ENCODE results near the gene THAP12.
"Not testable (repeated sequence)": the region's sequence is repeated elsewhere in the genome, so short reads cannot be mapped to it uniquely, and the experiment has no call there.

Gene THAP12

GRCh38 chr11:76327202-76327601, 53.7 kb downstream of the THAP12 start:
- no peak overlapping the region for H3K4me3 ChIP-seq (ENCODE audit: low read depth, low read length)
- TF ChIP-seq, protein P1, sequence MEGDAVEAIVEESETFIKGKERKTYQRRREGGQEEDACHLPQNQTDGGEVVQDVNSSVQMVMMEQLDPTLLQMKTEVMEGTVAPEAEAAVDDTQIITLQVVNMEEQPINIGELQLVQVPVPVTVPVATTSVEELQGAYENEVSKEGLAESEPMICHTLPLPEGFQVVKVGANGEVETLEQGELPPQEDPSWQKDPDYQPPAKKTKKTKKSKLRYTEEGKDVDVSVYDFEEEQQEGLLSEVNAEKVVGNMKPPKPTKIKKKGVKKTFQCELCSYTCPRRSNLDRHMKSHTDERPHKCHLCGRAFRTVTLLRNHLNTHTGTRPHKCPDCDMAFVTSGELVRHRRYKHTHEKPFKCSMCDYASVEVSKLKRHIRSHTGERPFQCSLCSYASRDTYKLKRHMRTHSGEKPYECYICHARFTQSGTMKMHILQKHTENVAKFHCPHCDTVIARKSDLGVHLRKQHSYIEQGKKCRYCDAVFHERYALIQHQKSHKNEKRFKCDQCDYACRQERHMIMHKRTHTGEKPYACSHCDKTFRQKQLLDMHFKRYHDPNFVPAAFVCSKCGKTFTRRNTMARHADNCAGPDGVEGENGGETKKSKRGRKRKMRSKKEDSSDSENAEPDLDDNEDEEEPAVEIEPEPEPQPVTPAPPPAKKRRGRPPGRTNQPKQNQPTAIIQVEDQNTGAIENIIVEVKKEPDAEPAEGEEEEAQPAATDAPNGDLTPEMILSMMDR (IDR thresholded peaks at IDR 0.05; ENCODE audit: low read depth, low read length) = no peak

DNA sequence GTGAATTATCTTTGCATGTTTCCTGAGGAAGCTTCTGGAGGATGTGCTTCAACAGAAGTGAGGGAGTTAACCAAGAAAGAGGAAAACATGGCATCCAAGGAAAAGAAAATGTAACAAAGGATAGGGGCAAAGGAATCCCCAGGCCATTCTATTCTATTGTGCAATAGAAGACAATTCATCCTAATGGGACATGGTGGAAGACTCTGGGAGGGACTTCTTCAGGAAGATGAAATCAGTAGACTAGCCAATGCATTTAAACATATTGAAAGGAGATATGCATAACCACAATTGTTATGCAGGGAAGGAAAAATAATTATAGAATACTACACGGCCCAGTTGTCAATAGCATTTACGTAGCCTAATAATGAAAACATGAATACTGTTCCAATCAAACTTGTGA, 55.7 kb downstream of the THAP12 start:
- H3K4me3 ChIP-seq (ENCODE audit: low read depth, low read length) = no peak overlapping the region
- TF ChIP-seq, protein P1 (IDR thresholded peaks at IDR 0.05; ENCODE audit: low read depth, low read length) = no peak

DNA sequence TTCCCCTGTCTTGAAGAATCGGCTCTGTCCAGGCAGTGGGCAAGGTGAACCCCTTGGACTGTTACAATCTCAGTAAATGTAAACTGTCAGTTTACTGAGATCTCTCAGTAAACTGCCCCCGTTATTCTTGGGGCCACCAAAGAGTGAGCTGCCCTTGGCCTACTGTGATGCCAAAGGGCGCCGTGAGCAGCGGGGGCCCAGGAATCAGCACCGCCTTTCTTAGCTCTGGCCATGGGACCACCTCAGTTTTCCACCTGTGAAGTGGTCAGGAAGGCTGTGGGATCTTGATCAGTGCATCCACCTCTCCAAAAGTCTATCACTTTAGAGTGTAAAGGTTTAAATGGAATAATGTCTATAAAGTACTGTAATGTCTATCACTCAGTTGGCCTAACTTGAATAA, 57.1 kb downstream of the THAP12 start:
- H3K4me3 ChIP-seq (ENCODE audit: low read depth, low read length) = no peak overlapping the region
- TF ChIP-seq, protein P1 (IDR thresholded peaks at IDR 0.05; ENCODE audit: low read depth, low read length) = no peak

- not testable (repeated sequence) for H3K4me3 ChIP-seq (ENCODE audit: low read depth, low read length)
Observed at GRCh38 chr11:76323375-76323774, 57.6 kb downstream of the THAP12 start.

DNA sequence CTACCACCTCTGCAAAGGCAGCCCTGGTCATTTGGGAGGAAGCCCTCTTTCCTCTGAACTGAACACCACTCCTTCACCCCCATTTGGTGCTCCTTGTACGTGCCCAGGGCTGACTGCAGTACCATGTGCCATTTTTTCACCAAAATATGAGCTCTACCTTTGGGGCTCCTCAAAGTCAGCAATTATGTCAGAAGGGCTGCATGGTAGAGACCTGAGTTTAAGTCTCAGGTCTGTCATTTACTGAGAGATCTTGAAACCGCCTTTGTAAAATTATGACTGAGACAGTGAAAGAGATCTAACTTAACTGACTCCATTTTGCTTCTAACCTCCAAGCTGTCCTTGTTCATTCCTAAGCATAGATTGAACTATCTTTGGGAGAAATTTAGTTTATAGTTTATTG, 58.0 kb downstream of the THAP12 start:
- TF ChIP-seq, protein P1 (IDR thresholded peaks at IDR 0.05; ENCODE audit: low read depth, low read length) = no peak
- no peak overlapping the region for H3K4me3 ChIP-seq (ENCODE audit: low read depth, low read length)

DNA sequence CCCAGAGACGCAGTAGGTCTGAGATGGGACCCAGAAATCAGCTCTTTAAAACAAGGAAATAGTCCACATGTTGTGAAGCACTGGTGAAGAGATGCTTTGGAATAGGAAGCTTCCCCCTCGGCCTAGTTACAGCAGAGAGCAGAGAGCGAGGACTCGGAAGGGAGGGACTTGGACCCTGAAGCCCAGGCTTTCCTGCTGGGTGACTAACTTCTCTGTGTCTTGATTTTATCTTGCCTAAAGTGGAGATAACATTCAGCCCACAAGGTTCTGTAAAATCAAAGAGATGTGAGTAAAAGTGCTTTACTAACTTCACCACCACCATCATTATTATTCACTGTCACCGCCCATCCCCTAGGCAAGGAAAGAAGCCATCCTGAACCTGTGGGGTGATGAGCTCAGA, 58.4 kb downstream of the THAP12 start:
- H3K4me3 ChIP-seq (ENCODE audit: low read depth, low read length) = no peak overlapping the region
- TF ChIP-seq, protein P1 (IDR thresholded peaks at IDR 0.05; ENCODE audit: low read depth, low read length) = no peak

DNA sequence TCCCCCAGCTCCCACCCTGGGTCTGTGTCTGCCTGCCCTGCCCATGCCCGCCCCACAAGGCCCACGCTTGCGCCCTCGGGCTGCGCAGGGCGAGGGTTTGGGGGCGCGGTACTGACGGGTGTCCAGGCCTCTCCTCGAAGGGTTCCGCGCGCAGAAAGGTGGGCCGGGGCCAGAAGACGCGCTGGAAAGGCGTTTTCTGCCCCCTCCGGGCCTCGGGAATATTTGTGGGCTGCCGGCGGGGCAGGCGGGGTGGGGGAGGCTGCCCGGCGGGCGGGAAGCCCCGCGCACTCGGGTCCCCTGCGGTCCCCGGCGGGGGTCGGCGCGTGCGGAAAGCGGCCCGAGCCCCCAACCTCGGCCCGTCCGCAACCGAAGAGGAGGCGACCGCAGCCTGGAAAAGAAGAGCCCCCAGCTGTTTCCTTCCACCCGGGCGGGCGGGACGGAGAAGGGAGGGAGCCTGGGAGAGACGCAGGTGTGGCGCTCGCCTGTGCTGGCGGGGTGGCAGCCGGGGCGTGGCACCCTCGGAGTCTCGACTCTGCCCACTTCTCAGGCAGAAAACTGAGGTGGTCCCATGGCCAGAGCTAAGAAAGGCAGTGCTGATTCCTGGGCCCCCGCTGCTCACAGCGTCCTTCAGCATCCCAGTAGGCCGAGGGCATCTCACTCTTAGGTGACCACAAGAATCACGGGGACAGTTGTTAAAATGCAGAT, 59.0 kb downstream of the THAP12 start:
- TF ChIP-seq, protein P1 (IDR thresholded peaks at IDR 0.05; ENCODE audit: low read depth, low read length) = no peak
- H3K4me3 ChIP-seq (ENCODE audit: low read depth, low read length) = no peak overlapping the region

DNA sequence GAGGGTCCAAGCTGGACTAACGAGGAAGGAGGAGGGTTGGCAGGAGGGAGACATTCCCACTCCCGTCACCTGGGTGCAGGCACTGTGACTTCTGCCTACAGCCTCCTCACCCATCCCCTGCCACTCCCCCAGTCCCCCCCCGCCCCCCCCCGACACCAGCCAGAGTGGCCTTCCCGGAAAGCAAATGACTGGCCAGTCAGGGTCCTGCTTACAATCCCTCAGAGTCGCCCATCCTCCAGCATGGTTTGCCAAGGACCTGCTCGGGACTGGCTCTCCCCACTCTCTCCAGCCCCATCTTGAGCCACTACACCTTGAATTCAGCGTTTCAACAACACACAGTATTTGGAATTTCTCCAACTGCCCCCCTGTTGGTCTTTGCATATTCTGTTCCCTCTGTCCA, 59.6 kb downstream of the THAP12 start:
- TF ChIP-seq, protein P1 (IDR thresholded peaks at IDR 0.05; ENCODE audit: low read depth, low read length) = no peak
- H3K4me3 ChIP-seq (ENCODE audit: low read depth, low read length) = no peak overlapping the region

All from WI38 (cell line).